H9 (cell line): ENCODE measurements around the gene MAGI1. TPM values are rescaled to one million over a fixed set of nuclear protein-coding genes. Genes with fewer than 3 reads are reported as not detected.

ENCODE experiments used
- DNase-seq: peaks from one replicate; pipeline ENCODE4 v3.0.0-alpha.2; 2017
- H2AFZ ChIP-seq: one replicate; pipeline ENCODE4 v1.6.1; 2013; ENCODE audit warnings: mild to moderate bottlenecking, low read length, control low read depth, moderate library complexity
- H2AK5ac ChIP-seq: 2 replicates; pipeline ENCODE4 v1.6.1; 2013; ENCODE audit warnings: low read length, control low read depth, mixed read lengths; ENCODE audit not compliant: insufficient read length
- H2BK120ac ChIP-seq: one replicate; pipeline ENCODE4 v1.6.1; 2013; ENCODE audit warnings: low read depth, mild to moderate bottlenecking, low read length, control low read depth, inconsistent platforms; ENCODE audit not compliant: poor library complexity, severe bottlenecking
- H2BK12ac ChIP-seq: 2 replicates; pipeline ENCODE4 v1.6.1; 2013; ENCODE audit warnings: low read length, control low read depth, mixed read lengths, low read depth; ENCODE audit not compliant: insufficient read length
- H2BK15ac ChIP-seq: 2 replicates; pipeline ENCODE4 v1.6.1; 2013; ENCODE audit warnings: low read depth, low read length, control low read depth
- H2BK20ac ChIP-seq: one replicate; pipeline ENCODE4 v1.6.1; 2013; ENCODE audit warnings: low read depth, mild to moderate bottlenecking, low read length, control low read depth, inconsistent platforms; ENCODE audit not compliant: poor library complexity, severe bottlenecking
- H2BK5ac ChIP-seq: 2 replicates; pipeline ENCODE4 v1.6.1; 2013; ENCODE audit warnings: low read length, control low read depth, mixed read lengths; ENCODE audit not compliant: insufficient read length
- H3K14ac ChIP-seq: 2 replicates; pipeline ENCODE4 v1.6.1; 2013; ENCODE audit warnings: low read length, control low read depth; ENCODE audit not compliant: insufficient read depth
- H3K18ac ChIP-seq: 2 replicates; pipeline ENCODE4 v1.6.1; 2013; ENCODE audit warnings: low read depth, mild to moderate bottlenecking, mixed read lengths, low read length, control low read depth; ENCODE audit not compliant: insufficient read length
- H3K23ac ChIP-seq: 2 replicates; pipeline ENCODE4 v1.6.1; 2013; ENCODE audit warnings: low read length, control low read depth, mixed read lengths, low read depth; ENCODE audit not compliant: insufficient read length
- H3K23me2 ChIP-seq: 2 replicates; pipeline ENCODE4 v1.6.1; 2013; ENCODE audit warnings: low read depth, mild to moderate bottlenecking, mixed read lengths, low read length, control low read depth; ENCODE audit not compliant: insufficient read length, poor library complexity, severe bottlenecking
- H3K27ac ChIP-seq: 2 replicates; pipeline ENCODE4 v1.5.1; 2013; ENCODE audit warnings: low read length, control low read depth, mixed read lengths, low read depth; ENCODE audit not compliant: insufficient read length
- H3K27me3 ChIP-seq: 2 replicates; pipeline ENCODE4 v1.6.1; 2013; ENCODE audit warnings: low read length, control low read depth, inconsistent platforms; ENCODE audit not compliant: insufficient read depth
- H3K4ac ChIP-seq: 2 replicates; pipeline ENCODE4 v1.6.1; 2013; ENCODE audit warnings: low read depth, mild to moderate bottlenecking, control low read depth, inconsistent platforms, low read length, moderate library complexity
- H3K4me1 ChIP-seq: 2 replicates; pipeline ENCODE4 v1.6.1; 2013; ENCODE audit warnings: low read length, control low read depth, inconsistent platforms; ENCODE audit not compliant: insufficient read depth
- H3K4me2 ChIP-seq: 2 replicates; pipeline ENCODE4 v1.6.1; 2013; ENCODE audit warnings: low read length, control low read depth, mixed read lengths; ENCODE audit not compliant: insufficient read length, insufficient read depth
- H3K56ac ChIP-seq: 2 replicates; pipeline ENCODE4 v1.6.1; 2013; ENCODE audit warnings: low read depth, mild to moderate bottlenecking, mixed read lengths, low read length, control low read depth; ENCODE audit not compliant: insufficient read length
- H3K79me1 ChIP-seq: 2 replicates; pipeline ENCODE4 v1.6.1; 2013; ENCODE audit warnings: low read depth, mild to moderate bottlenecking, moderate library complexity, low read length, control low read depth, inconsistent platforms; ENCODE audit not compliant: insufficient read depth, poor library complexity, severe bottlenecking
- H3K79me2 ChIP-seq: 2 replicates; pipeline ENCODE4 v1.6.1; 2013; ENCODE audit warnings: low read length, control low read depth, inconsistent platforms; ENCODE audit not compliant: insufficient read depth
- H3K9ac ChIP-seq: 2 replicates; pipeline ENCODE4 v1.6.1; 2013; ENCODE audit warnings: low read length, control low read depth, mixed read lengths; ENCODE audit not compliant: insufficient read length; ENCODE audit errors: extremely low read depth
- H3K9me3 ChIP-seq: one replicate; pipeline ENCODE4 v1.6.1; 2013; ENCODE audit warnings: low read depth, low read length, inconsistent platforms; ENCODE audit not compliant: control insufficient read depth
- H3T11ph ChIP-seq: one replicate; pipeline ENCODE4 v1.6.1; 2013; ENCODE audit warnings: mild to moderate bottlenecking, low read length, control low read depth, inconsistent platforms
- H4K20me1 ChIP-seq: one replicate; pipeline ENCODE4 v1.6.1; 2013; ENCODE audit not compliant: control insufficient read depth, insufficient read length, insufficient read depth
- H4K5ac ChIP-seq: 2 replicates; pipeline ENCODE4 v1.6.1; 2013; ENCODE audit warnings: low read depth, mild to moderate bottlenecking, mixed read lengths, low read length, control low read depth; ENCODE audit not compliant: insufficient read length
- H4K8ac ChIP-seq: replicated peaks from 2 replicates; pipeline ENCODE4 v1.6.1; 2013; ENCODE audit warnings: low read length, control low read depth, mixed read lengths, low read depth; ENCODE audit not compliant: insufficient read length
- H4K91ac ChIP-seq: 2 replicates; pipeline ENCODE4 v1.6.1; 2013; ENCODE audit warnings: low read depth, mild to moderate bottlenecking, moderate library complexity, mixed read lengths, low read length, control low read depth; ENCODE audit not compliant: insufficient read length
- H3K27ac Mint-ChIP-seq, 3 experiments: 2 replicates in 2 of 3; 3 replicates in 1 of 3; pipeline ENCODE4 v1.8.0; 2020 to 2021; ENCODE audit warnings: mixed read lengths in 3 of 3, mild to moderate bottlenecking in 1 of 3, moderate library complexity in 1 of 3
- H3K27me3 Mint-ChIP-seq: 2 replicates; pipeline ENCODE4 v1.8.0; 2021; ENCODE audit warnings: low read depth, mild to moderate bottlenecking, moderate library complexity, mixed read lengths
- H3K36me3 Mint-ChIP-seq, 3 experiments: 2 replicates in 2 of 3; 3 replicates in 1 of 3; pipeline ENCODE4 v1.8.0; 2020 to 2021; ENCODE audit warnings: low read depth in 3 of 3, mixed read lengths in 3 of 3; ENCODE audit not compliant: insufficient read depth in 1 of 3
- H3K4me1 Mint-ChIP-seq, 2 experiments: 2 replicates each; pipeline ENCODE4 v1.8.0; 2020; ENCODE audit warnings: mixed read lengths in 2 of 2
- H3K4me3 Mint-ChIP-seq, 2 experiments: 2 replicates in 1 of 2; 3 replicates in 1 of 2; pipeline ENCODE4 v1.8.0; 2020 to 2021; ENCODE audit warnings: mild to moderate bottlenecking in 2 of 2, mixed read lengths in 2 of 2, moderate library complexity in 1 of 2
- H3K9me3 Mint-ChIP-seq, 2 experiments: 2 replicates in 1 of 2; 3 replicates in 1 of 2; pipeline ENCODE4 v1.8.0; 2020; ENCODE audit warnings: mild to moderate bottlenecking in 2 of 2, mixed read lengths in 2 of 2, moderate library complexity in 1 of 2
- CTCF ChIP-seq: fragments of 200-600 bp; sonication (generic); conservative IDR thresholded peaks from 3 replicates; pipeline ENCODE4 v1.8.0; 2021; ENCODE audit warnings: antibody characterized with exemption, mild to moderate bottlenecking
- WGBS: extraction: QIAGEN DNeasy Blood & Tissue Kit; methylation state at CpG from one replicate; pipeline ENCODE4 v1.1.7; 2013; ENCODE audit warnings: missing lambda C conversion rate, low lambda C conversion rate, mixed read lengths; ENCODE audit not compliant: insufficient read length; ENCODE audit errors: extremely low coverage; 5-methylcytosine and 5-hydroxymethylcytosine counted together
- total RNA-seq: library from RNA; stranded (reverse); gene quantifications from 2 replicates; pipeline ENCODE4 v1.2.1, GENCODE V29; 2021

Gene MAGI1
- total RNA-seq, 1 experiment from 2014 or later = 65.7 TPM

GRCh38 chr3:65559643-65560042, 479.1 kb downstream of the MAGI1 start:
- Mint-ChIP-seq H3K4me3 (no peak overlapping the region), H3K27ac (no peak overlapping the region; a peak in 2 of 7 replicates), H3K9me3 (no peaks in the 10 kb centered on the region), H3K27me3 (no peaks in the 10 kb centered on the region), H3K36me3 (no peaks in the 10 kb centered on the region), H3K4me1 (peaks cover 32 to 41% of the 10 kb centered on the region in 2 experiments)
- Histone ChIP-seq H2BK120ac (no peak overlapping the region), H2BK12ac (no peak overlapping the region), H3K14ac (no peak overlapping the region), H3K79me1 (no peaks in the 10 kb centered on the region), H4K91ac (no peak overlapping the region), H3K56ac (no peak overlapping the region), H4K8ac (no peak overlapping the region), H3K27me3 (no peaks in the 10 kb centered on the region), H2BK5ac (no peak overlapping the region), H3K9ac (no peak overlapping the region), H3K4ac (no peak overlapping the region), H4K20me1 (no peaks in the 10 kb centered on the region), H3K18ac (no peak overlapping the region), H3K23ac (no peak overlapping the region), H2AK5ac (no peak overlapping the region), H2BK20ac (no peak overlapping the region), H3K9me3 (no peaks in the 10 kb centered on the region), H3T11ph (no peak overlapping the region), H2BK15ac (no peak overlapping the region), H3K4me1 (peaks cover 3% of the 10 kb centered on the region; the same call in 1 of the 2 replicates), H4K5ac (no peak overlapping the region), H3K27ac (no peak overlapping the region), H3K4me2 (no peak overlapping the region), H2AFZ (no peak overlapping the region), H3K23me2 (no peaks in the 10 kb centered on the region), H3K79me2 (peaks cover 3% of the 10 kb centered on the region; the same call in 1 of the 2 replicates)
- no peak for DNase-seq
- TF ChIP-seq CTCF = peak; percentile 37; the same call in 2 of the 3 replicates
- WGBS = no CpG with 5 or more reads among the region's 10 CpGs
